ENCODE measurements around the gene MAD1L1. TPM values are rescaled to one million over a fixed set of nuclear protein-coding genes. Genes with fewer than 3 reads are reported as not detected.
A peak's percentile ranks its signal among the peaks of the same experiment; 100 is the strongest.

Gene MAD1L1
- total RNA-seq, 4 donors from 2014 or later = 8.0 to 52.7 (median 26.7) TPM

DNA sequence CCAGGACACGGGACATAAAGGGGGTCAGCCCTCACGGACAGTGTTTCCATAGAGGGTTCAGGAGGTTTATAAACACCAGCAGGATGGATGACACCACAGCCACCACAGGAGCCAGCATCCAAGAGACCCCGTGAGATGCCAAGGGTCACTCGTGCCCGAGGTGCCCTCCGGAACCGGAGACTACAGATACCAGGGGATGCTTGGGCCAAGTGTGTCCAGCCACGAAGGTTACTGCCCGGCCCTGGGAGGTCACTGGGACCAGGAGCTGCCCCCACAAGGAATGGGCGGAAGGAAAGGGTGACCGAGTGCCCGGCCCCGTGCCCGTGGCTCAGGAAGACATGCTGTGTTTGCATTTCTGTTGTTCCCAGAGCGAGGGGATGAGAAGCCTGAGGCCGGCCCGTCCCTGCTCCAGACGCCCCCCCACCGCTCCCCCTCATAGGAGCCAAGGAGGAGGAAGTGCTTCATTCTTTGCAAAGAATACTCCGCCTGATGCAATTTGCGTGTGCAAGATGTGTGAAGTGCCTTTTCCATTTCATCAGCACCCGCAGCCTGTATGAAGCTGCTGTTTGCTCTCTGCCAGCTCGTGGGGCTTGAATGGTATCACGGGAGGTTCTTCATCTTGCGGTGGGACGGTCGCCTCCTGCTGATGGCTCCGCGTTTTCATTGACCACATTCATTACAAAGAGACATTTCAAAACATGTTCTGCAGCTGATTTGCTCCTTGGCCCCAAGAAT is 386.2 kb downstream of the MAD1L1 start:
- in situ Hi-C loops (cut with MboI; ENCODE audit: low pct_ligation_motif_present in 1 of 4, low pct_unique_long_range_greater_than_20kb in 1 of 4, low sequenced_read_pairs in 3 of 4) = no loop called here
- Histone ChIP-seq H3K27ac (no peak overlapping the region), H3K4me3 (no peak overlapping the region), H3K9me3 (no peaks in the 10 kb centered on the region), H3K4me1 (no peaks in the 10 kb centered on the region), H3K27me3 (no peaks in the 10 kb centered on the region), H3K36me3 (no peaks in the 10 kb centered on the region)
- DNase-seq = no peak
- intact Hi-C loops (cut with DNase I; ENCODE audit: low total_unique reads) = no loop called here
- WGBS, 2 donors (ENCODE audit: low coverage in 1 of 2) = 93% methylated on average over 6 to 29 of the region's 29 CpGs
- TF ChIP-seq, protein P1, sequence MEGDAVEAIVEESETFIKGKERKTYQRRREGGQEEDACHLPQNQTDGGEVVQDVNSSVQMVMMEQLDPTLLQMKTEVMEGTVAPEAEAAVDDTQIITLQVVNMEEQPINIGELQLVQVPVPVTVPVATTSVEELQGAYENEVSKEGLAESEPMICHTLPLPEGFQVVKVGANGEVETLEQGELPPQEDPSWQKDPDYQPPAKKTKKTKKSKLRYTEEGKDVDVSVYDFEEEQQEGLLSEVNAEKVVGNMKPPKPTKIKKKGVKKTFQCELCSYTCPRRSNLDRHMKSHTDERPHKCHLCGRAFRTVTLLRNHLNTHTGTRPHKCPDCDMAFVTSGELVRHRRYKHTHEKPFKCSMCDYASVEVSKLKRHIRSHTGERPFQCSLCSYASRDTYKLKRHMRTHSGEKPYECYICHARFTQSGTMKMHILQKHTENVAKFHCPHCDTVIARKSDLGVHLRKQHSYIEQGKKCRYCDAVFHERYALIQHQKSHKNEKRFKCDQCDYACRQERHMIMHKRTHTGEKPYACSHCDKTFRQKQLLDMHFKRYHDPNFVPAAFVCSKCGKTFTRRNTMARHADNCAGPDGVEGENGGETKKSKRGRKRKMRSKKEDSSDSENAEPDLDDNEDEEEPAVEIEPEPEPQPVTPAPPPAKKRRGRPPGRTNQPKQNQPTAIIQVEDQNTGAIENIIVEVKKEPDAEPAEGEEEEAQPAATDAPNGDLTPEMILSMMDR (IDR thresholded peaks at IDR 0.05) = no peak
- no peak for TF ChIP-seq POLR2AphosphoS5 (IDR thresholded peaks at IDR 0.05)
- TF ChIP-seq EP300 (IDR thresholded peaks at IDR 0.05; ENCODE audit: low read depth) = no peak
- TF ChIP-seq POLR2A (IDR thresholded peaks at IDR 0.05) = no peak

GRCh38 chr7:1845536-1846311 is 387.0 kb downstream of the MAD1L1 start:
- in situ Hi-C loops (cut with MboI; ENCODE audit: low pct_ligation_motif_present in 1 of 4, low pct_unique_long_range_greater_than_20kb in 1 of 4, low sequenced_read_pairs in 3 of 4) (no loop called here), intact Hi-C loops (cut with DNase I; ENCODE audit: low total_unique reads) (loop anchor here (2.0 kb wide), 1 partner anchor 533 kb away; no protein-coding TSS in a partner anchor)
- Histone ChIP-seq H3K9me3 (no peaks in the 10 kb centered on the region), H3K27ac (no peak overlapping the region), H3K4me1 (no peaks in the 10 kb centered on the region), H3K36me3 (no peaks in the 10 kb centered on the region), H3K4me3 (no peak overlapping the region), H3K27me3 (no peaks in the 10 kb centered on the region)
- 90 to 95% methylated on average over 27 to 43 of the region's 43 CpGs for WGBS, 2 donors (ENCODE audit: low coverage in 1 of 2)
- DNase-seq = peak; percentile 4
- TF ChIP-seq EP300 (IDR thresholded peaks at IDR 0.05; ENCODE audit: low read depth) = no peak
- TF ChIP-seq, protein P1 (IDR thresholded peaks at IDR 0.05) = no peak
- no peak for TF ChIP-seq POLR2AphosphoS5 (IDR thresholded peaks at IDR 0.05)
- TF ChIP-seq POLR2A (IDR thresholded peaks at IDR 0.05) = no peak

GRCh38 chr7:1844951-1845390 is 387.8 kb downstream of the MAD1L1 start:
- intact Hi-C loops (cut with DNase I; ENCODE audit: low total_unique reads) (loop anchor here (2.0 kb wide), 1 partner anchor 534 kb away; no protein-coding TSS in a partner anchor), in situ Hi-C loops (cut with MboI; ENCODE audit: low pct_ligation_motif_present in 1 of 4, low pct_unique_long_range_greater_than_20kb in 1 of 4, low sequenced_read_pairs in 3 of 4) (no loop called here)
- Histone ChIP-seq H3K27me3 (no peaks in the 10 kb centered on the region), H3K27ac (no peak overlapping the region), H3K9me3 (no peaks in the 10 kb centered on the region), H3K4me3 (no peak overlapping the region), H3K4me1 (no peaks in the 10 kb centered on the region), H3K36me3 (no peaks in the 10 kb centered on the region)
- DNase-seq = peak; percentile 3
- no peak for TF ChIP-seq POLR2AphosphoS5 (IDR thresholded peaks at IDR 0.05)
- TF ChIP-seq POLR2A (IDR thresholded peaks at IDR 0.05) = no peak
- TF ChIP-seq, protein P1 (IDR thresholded peaks at IDR 0.05) = no peak
- no peak for TF ChIP-seq EP300 (IDR thresholded peaks at IDR 0.05; ENCODE audit: low read depth)
- 83 to 92% methylated on average over 1 to 16 of the region's 16 CpGs for WGBS, 2 donors (ENCODE audit: low coverage in 1 of 2)

GRCh38 chr7:1844336-1844950 is 388.3 kb downstream of the MAD1L1 start:
- no peak overlapping the region for H3K4me3 ChIP-seq
- H3K4me1 ChIP-seq = no peaks in the 10 kb centered on the region
- no peak for DNase-seq
- intact Hi-C loops (cut with DNase I; ENCODE audit: low total_unique reads) = loop anchor here (2.0 kb wide), 1 partner anchor 534 kb away; no protein-coding TSS in a partner anchor
- H3K27ac ChIP-seq = no peak overlapping the region
- TF ChIP-seq, protein P1 (IDR thresholded peaks at IDR 0.05) = no peak
- no peak for TF ChIP-seq EP300 (IDR thresholded peaks at IDR 0.05; ENCODE audit: low read depth)
- TF ChIP-seq POLR2A (IDR thresholded peaks at IDR 0.05) = no peak
- TF ChIP-seq POLR2AphosphoS5 (IDR thresholded peaks at IDR 0.05) = no peak
- no peaks in the 10 kb centered on the region for H3K36me3 ChIP-seq
- in situ Hi-C loops (cut with MboI; ENCODE audit: low pct_ligation_motif_present in 1 of 4, low pct_unique_long_range_greater_than_20kb in 1 of 4, low sequenced_read_pairs in 3 of 4) = no loop called here
- H3K27me3 ChIP-seq = no peaks in the 10 kb centered on the region
- H3K9me3 ChIP-seq = no peaks in the 10 kb centered on the region
- 87% methylated on average over 26 of the region's 26 CpGs; no CpG with 5 or more reads in 1 of the 2 donors for WGBS, 2 donors (ENCODE audit: low coverage in 1 of 2)
